Fibroblast of skin of scalp (primary cell): ENCODE results near the gene TCF7L2.

ENCODE experiments used
- DNase-seq: peaks from one replicate; pipeline ENCODE4 v3.0.0-alpha.2; 2013

TCF7L2 gene

GRCh38 chr10:113000876-113001598 is 51.0 kb downstream of the TCF7L2 start:
- DNase-seq, result no peak

GRCh38 chr10:113001599-113002448 is 51.8 kb downstream of the TCF7L2 start:
- no peak for DNase-seq

GRCh38 chr10:113002449-113002777 is 52.4 kb downstream of the TCF7L2 start:
- DNase-seq, result no peak

- no peak for DNase-seq
These were observed 53.0 kb downstream of the TCF7L2 start for GRCh38 chr10:113003052-113003451.

- DNase-seq, result no peak
These were observed 54.1 kb downstream of the TCF7L2 start for GRCh38 chr10:113004069-113004618.

- DNase-seq, result no peak
These were observed 55.3 kb downstream of the TCF7L2 start for GRCh38 chr10:113005380-113005779.

- no peak for DNase-seq
These were observed 56.8 kb downstream of the TCF7L2 start for GRCh38 chr10:113006656-113007342.

- no peak for DNase-seq
These were observed 57.3 kb downstream of the TCF7L2 start for GRCh38 chr10:113007343-113007771.

GRCh38 chr10:113007821-113008220 is 57.8 kb downstream of the TCF7L2 start:
- DNase-seq, result peak; percentile 44

- DNase-seq, result no peak
These were observed 61.7 kb downstream of the TCF7L2 start for GRCh38 chr10:113011592-113012374.

GRCh38 chr10:113015201-113015600 is 65.2 kb downstream of the TCF7L2 start:
- DNase-seq, result no peak

- DNase-seq, result no peak
These were observed 67.3 kb downstream of the TCF7L2 start for GRCh38 chr10:113017376-113017775.

- DNase-seq, result no peak
These were observed 68.0 kb downstream of the TCF7L2 start for GRCh38 chr10:113018034-113018433.

GRCh38 chr10:113019096-113019495 is 69.0 kb downstream of the TCF7L2 start:
- DNase-seq, result no peak

- DNase-seq, result no peak
These were observed 69.8 kb downstream of the TCF7L2 start for GRCh38 chr10:113019692-113020474.

GRCh38 chr10:113020475-113020753 is 70.4 kb downstream of the TCF7L2 start:
- no peak for DNase-seq

GRCh38 chr10:113020838-113021237 is 70.8 kb downstream of the TCF7L2 start:
- no peak for DNase-seq

- no peak for DNase-seq
These were observed 71.4 kb downstream of the TCF7L2 start for GRCh38 chr10:113021268-113022040.

GRCh38 chr10:113022265-113022664 is 72.2 kb downstream of the TCF7L2 start:
- DNase-seq, result no peak

GRCh38 chr10:113023017-113023416 is 73.0 kb downstream of the TCF7L2 start:
- DNase-seq, result no peak

- no peak for DNase-seq
These were observed 74.9 kb downstream of the TCF7L2 start for GRCh38 chr10:113024930-113025329.
